ENCODE results near the gene EBP.

- no peak for TF ChIP-seq GATA2 (IDR thresholded peaks at IDR 0.05; ENCODE audit: low read depth, low read length)
- no peak for TF ChIP-seq GATA3 (IDR thresholded peaks at IDR 0.05; ENCODE audit: low read depth, low read length)
Measured at GRCh38 chrX:48491809-48492208, 29.8 kb upstream of the EBP start.

Measured in SH-SY5Y (cell line).